PC-9 (cell line): Measurements from ENCODE around the gene G6PC3.
"Not testable (repeated sequence)": the region's sequence is repeated elsewhere in the genome, so short reads cannot be mapped to it uniquely, and the experiment has no call there.

ENCODE experiments used
- EZH2 ChIP-seq: fragments of 200-600 bp; sonication (generic); IDR thresholded peaks from 2 replicates; pipeline ENCODE4 v1.8.0; 2017; ENCODE audit warnings: antibody characterized with exemption, low read depth
- TF ChIP-seq, protein P1 (sequence below): fragments of 200-600 bp; sonication (generic); conservative IDR thresholded peaks from 2 replicates; pipeline ENCODE4 v1.6.1; 2017; ENCODE audit warnings: mixed run types, antibody characterized with exemption, mild to moderate bottlenecking, moderate library complexity

DNA sequence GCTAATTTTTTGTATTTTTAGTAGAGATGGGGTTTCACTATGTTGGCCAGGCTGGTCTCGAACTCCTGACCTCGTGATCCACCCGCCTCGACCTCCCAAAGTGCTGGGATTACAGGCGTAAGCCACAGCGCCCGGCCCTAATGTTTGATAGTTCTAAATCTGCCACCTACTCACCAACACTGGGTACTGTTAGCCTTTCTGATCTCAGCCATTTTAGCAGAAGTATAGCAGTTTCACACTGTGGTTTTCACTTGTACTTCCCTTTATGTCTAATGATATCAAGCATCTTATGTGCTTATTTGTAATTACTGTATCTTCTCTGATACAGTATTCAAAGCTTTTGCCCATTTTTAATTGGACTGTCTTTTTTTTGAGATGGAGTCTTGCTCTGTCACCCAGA, 23.6 kb upstream of the G6PC3 start:
- not testable (repeated sequence) for TF ChIP-seq EZH2
- TF ChIP-seq, protein P1, sequence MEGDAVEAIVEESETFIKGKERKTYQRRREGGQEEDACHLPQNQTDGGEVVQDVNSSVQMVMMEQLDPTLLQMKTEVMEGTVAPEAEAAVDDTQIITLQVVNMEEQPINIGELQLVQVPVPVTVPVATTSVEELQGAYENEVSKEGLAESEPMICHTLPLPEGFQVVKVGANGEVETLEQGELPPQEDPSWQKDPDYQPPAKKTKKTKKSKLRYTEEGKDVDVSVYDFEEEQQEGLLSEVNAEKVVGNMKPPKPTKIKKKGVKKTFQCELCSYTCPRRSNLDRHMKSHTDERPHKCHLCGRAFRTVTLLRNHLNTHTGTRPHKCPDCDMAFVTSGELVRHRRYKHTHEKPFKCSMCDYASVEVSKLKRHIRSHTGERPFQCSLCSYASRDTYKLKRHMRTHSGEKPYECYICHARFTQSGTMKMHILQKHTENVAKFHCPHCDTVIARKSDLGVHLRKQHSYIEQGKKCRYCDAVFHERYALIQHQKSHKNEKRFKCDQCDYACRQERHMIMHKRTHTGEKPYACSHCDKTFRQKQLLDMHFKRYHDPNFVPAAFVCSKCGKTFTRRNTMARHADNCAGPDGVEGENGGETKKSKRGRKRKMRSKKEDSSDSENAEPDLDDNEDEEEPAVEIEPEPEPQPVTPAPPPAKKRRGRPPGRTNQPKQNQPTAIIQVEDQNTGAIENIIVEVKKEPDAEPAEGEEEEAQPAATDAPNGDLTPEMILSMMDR, result not testable (repeated sequence)
